Activated gamma-delta T cell treated with anti-CD3 and anti-CD28 coated beads, Interleukin-2, amount 50 U/mL, for 16 hours (primary cell): ENCODE measurements around the gene NCKIPSD.

Source experiments
- DNase-seq: peaks from one replicate; pipeline ENCODE4 v3.0.0-alpha.2; 2020; ENCODE audit warnings: low read depth

NCKIPSD gene

DNA sequence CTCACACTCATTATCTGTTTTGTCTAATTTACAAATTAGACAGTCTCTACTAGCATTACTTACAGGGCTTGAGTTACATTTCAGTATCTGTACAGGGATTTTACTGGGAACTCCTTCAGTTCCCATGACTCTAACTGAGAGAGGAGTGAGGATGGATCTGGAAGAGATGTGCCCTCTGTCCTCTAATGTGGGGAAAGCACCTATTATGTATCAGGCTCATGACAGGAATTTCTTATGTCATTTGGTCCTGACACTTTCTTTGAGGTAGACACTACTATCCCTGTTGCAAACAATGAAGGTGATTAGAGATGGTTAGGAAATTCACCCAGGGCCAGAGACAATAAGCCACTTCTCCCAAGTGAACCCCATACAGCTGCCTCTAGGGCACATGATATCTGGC, 10.9 kb upstream of the NCKIPSD start:
- no peak for DNase-seq

DNA sequence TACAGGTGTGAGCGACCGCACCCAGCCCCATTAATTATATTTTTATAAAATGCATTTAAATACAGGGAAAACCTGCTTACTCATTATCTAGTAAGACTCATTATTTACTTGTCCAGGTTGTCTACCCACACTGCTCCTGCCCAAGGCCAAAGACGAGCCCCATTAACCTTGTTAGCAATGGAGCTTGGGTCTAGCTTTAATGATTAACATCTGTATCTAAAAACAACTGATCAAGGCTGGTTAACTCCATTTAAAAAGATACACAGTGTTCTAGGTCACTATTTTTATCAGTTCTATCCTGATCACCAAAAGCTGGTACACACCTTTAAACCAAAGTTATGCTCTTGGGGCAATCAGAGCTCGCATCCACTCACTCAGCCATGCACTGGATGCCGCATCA, 10.4 kb upstream of the NCKIPSD start:
- DNase-seq = no peak

DNA sequence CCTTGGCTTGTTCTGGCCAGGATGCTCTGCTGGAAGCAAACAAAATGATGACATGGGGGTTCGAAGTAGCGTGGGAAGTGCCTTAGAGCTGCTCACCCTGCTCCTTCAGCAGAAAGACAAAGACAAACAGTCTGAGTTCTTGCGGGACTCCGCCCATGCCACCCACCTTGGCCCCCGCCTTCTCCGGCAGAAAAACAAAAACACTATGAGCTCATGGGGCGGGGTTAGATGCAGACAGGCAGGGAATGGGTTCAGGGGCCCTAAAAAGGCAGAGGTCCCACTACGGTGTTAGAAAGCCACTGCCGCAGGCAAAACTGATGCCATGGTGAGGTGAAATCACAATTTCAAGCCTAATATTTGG, 9.7 kb upstream of the NCKIPSD start:
- DNase-seq = no peak

DNA sequence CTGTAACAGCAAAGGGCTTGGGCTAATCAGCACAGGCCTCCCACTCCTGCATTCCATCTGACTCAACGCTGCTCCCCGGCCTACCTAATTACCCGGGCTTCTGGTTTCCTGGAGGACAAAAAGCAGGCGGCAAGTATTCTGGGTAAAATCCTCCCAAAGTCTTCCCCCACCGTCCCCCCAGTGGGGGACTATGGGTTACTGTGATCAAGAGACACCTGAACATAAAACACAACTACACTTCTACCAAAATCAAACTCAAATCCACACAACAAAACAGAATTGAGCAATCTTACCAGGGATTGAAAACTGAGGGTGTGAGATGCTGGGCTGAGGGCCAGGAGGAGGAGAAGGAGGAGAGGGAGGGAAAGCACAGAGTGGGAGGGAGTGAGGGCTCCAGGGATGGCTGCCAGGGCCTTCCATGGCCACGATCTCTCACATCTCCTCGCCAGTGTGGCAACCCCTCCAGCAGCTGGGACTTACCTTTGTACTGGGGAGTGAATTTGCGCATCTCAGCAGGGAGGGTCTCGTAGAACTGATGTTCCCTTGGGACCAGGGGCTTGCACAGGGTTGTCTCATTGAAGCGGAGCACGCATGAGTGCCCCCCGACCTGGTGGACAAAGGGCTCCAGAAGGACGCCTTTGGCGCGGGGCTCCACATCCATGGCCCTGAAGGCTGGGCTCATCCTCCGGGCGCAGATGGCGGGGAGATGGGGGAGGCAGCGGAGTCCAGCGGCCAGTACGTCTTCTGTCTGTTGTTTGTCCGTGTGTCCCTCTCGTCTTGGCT, 9.1 kb upstream of the NCKIPSD start:
- DNase-seq = no peak

DNA sequence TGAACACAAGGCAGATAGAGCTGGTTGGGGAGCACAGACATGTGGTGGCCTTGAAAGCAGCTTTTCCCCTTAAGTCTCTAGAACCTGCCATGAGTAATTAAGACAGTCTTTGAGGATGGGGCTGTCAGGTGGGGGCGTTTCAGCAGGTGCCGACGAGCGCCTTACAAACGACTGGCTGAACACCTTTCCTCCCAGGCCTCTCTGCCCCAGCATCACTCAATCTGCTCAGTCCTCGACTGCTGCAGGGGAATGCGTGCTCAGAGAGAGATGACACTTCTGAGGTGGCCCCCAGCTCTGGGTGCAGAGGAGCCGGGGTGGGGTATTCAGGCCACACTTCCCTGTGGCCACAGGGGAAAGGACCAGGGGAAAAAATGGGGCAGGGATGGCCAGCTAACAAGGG, 8.1 kb upstream of the NCKIPSD start:
- DNase-seq = no peak

DNA sequence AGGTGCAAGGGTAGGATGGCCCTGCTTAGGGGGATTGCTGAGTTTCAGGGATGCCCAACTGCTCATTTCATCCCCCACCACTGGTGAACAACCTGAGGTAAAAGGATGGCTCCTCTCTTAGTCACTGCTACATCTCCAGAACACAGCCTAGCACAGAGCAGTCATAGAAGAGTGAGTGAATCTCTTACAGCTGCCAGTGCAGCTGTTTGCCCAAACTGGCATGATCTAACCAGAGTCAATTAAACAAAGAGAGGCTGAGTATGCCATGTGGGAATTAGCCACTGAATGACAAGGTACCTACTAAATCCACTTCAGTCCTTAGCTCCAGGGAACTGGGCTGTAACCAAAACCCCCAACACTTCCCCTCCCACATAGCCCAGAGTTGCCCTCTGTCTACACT, 6.8 kb upstream of the NCKIPSD start:
- no peak for DNase-seq

DNA sequence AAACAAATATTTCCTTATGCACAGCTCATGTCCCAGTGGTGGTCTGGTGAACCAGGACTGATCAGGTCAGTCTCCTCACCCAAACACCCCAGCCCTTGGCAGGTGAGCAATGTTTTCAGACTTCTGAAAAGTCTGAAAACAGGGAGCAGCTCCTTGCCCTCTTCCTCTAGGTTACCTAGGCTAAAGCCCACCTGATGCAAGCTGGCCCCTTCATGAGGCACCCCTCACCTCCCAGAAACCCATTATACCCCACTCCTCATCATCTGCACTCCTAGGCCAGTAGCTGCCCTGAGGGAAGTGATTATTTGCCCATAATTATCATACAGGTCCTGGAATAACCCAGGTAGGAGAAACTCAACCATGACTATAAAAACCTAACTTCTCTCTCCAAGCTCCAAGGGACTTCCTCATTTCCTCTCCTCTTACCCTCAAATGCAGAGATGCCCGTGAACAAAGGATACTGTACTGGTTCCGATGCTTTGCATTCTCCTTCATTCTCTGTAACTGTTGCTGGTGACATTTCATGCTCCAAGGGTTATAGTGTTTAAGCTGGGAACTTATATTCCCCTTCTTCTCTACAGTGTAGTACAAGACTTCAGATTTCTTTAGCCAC, 5.2 kb upstream of the NCKIPSD start:
- DNase-seq = no peak

DNA sequence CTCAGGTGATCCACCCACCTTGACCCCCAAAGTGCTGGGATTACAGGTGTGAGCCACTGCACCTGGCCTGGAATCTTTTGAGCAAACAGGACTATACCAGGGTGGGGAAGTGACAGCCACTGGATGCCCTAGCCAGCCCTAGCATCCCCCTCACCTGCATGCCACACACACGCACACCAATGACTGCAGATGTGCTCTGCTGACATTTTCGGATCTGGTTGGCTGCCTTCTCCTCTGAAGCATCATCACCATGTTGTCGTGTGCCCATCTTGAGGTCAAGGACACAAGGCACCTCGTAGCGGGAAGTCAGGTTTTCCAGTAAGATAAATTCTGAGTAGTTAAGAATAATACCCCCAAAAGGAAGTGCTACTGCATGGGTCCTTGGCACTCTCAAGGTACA, 3.7 kb upstream of the NCKIPSD start:
- no peak for DNase-seq

DNA sequence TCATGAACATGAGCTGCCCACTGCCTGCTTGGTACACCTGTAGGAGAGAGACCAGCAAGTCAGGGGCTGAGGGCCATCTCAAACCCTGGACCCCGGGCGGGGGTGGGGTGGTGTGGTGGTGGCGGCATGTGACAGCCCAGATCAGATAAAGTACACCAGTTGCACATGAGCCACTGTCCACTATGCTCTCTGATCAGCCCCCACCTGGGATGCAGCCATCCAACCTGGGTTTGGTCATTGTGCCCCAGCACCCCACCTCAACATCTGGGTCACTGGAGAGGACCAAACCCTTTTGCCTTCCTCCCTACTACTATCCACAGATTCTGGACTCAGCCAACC, 3.0 kb upstream of the NCKIPSD start:
- DNase-seq = no peak

DNA sequence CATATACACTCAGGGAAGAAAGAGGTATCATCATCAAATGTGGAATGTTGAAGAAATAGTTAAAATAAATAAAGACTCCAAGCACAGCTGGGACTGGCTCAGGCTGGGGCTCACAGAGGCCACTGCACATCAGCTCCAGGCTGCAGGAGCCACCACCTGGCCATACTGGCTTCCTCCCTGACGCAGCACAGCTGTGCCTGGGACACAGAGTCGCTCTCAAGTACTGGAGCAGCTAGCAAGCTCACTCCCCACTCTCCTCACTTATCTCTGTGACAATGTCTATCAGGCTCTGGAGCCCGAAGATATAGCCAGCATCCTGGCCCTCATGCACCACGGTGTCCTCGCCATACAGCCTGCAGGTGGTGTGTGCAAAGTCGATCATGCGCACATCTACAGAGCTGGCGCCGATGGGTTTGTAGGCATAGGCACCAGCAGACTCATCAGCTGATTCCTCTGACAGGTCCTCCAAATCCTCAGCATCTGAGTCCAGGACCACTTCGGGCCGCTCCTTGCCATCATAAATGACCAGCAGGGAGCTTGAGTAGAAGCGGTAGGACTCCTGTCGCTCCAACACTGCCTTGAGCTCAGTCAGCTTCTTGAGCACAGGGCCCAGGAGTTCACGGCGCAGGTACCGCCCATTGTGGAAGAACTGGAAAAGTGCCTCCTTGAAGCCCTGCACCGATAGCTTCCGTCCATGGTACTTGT, 2.5 kb upstream of the NCKIPSD start:
- DNase-seq = no peak

DNA sequence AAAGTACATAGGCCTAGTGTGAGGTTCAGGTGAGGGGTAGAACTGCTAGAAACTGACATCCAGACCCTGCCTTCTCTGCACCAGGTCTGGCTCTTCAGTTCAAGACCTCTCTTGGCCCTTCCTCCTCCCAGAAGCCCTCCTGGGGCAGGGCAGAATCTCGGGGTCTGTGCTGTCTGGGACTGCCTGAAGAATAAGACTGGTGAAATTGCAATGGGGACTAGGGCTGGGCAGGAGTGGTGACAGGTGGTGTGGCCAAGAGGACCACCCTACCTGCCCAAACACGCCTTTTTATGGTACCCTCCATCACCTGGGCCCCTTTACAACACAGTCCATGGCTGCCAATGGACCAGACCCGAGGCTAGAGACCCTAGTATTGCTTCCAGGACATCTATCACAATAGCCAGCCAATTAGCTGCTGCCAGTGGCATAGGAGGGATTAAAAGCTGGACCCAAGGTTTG, 1.5 kb upstream of the NCKIPSD start:
- DNase-seq = no peak

DNA sequence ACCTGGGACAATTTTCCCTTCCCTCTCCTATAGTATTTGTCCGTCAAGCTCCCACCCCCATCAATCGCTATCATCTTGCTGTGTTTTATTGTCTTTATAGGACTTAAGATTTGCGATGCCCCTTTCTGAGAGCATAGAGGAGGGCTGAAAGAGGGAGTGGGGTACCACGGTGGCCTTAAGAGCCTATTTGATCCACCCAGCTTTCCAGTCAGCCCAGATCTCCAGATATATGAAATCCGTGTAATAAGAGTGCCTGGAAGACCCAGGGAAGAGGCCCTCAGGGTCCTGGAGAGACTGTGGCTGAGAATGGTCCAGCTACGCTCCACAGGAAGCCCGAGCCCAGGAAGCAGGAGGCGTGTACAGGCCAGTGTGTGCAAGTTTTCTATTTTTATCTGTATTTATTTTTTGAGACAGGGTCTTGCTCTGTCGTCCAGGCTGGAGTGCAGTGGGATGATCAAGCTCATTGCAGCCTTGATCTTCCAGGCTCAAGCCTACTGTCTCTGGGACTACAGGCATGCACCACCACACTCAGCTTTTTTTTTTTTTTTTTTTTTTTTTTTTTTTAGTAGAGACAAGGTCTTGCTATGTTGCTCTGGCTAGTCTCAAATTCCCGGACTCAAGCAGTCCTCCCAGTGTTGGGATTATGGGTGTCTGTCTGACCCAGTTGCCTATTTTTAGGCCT, 964 bp upstream of the NCKIPSD start:
- no peak for DNase-seq

DNA sequence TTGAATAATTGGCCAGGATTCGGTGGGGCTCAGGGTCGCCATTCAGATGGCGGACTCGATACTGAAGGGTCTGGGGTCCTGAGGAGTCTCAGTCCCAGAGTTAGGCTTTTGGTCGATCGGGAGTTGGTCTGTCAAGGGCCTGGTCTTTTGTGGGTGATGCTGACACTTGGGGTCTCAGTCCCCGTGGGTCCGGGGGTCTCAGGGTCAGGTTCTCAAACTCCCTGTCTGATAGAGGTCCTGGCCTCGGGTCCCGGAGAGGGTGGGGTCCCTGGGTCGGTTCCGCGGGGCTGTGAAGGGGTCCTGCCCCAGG, 467 bp downstream of the NCKIPSD start:
- no peak for DNase-seq

DNA sequence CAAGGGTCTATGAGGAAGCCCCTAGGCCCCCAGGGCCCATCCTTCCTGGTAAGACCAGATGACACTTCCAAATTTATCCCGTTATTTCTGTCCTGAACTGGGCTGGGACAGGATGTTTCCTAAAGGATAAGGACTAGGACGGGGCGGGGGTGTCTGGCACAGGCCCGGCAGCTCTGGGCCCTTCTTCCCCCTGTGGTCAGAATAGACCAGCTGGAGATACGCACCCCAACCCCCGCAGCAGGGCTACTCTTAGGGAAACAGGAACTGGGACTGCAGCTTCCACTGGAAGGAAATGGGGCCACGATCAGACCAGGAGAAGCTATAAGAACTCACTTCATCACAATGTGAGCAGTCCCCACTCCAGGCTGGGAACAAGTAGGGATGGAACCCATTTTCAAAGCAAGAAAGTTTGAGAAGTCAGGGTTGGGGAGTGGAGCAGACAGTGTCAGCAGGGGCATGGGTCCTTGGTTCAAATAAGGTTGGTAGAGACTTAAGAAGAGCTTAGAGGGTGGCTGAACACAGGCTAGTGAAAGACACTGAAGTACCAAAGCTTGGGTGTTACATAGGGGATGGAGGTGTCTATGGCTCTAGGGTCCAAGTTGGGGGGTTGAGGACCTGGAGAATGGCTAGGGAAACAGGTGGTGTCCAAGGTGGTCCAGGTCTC, 1.1 kb downstream of the NCKIPSD start:
- no peak for DNase-seq

DNA sequence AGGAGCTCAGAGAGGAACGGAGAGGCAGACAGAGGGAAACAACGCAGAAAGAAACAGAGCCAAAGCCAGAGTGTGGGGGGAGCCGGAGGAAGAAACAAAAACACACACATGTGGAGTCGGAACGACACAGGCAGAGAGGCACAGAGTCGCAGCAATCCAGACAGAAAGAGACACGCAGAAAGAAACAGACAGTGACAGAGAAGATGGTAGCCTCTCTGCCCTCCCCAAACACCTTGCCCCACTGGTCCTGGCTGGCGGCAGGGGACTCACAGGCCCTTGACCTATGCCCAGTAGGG, 1.7 kb downstream of the NCKIPSD start:
- no peak for DNase-seq

DNA sequence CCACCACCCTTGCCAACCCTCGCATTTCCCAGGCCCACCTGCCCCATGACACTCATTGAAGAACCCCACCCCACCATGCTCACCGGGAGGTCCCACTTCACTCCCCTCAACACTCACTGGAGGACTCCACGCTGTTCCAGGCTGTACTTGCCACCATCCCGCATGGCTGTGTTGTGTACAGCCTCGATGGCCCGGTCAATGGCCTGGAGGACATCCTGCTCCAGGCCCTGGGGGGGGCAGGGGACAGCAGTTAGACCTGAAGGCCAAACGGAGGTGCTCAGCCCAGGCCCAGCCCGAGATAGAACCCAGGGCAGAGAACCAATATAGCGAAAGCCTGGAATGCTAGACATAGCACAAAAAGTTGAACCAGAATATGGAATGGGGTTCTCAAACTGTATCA, 2.9 kb downstream of the NCKIPSD start:
- DNase-seq = no peak

DNA sequence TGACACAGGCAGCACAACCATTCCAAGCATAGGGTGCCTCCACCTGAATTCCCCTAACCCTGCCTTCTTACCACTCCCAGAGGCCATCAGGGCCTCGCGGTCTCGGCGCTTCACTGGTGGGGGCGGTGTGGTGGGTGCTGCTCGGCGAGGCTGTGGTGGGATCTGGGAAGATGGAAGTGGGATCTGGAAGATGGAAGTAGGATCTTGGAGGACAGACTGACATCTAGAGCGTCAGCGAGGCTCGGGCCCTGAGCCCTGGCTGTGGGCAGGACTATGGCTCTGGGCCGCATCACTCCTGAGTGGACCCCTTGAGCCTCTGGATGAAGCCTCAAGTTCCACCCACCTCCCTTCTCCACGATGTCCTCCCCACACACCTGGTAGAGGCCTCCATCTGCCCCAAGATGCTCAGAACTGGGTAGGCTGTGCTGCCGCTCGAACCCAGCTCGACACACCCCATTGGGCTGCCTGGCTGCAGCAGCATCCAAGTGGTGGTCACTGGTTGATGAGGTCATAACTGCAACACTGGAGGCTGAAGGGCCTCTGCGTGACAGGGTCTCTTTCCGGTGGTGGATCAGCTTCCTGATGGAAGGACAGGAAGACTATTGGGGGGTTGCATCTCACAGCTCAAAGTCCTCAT, 3.6 kb downstream of the NCKIPSD start:
- no peak for DNase-seq

DNA sequence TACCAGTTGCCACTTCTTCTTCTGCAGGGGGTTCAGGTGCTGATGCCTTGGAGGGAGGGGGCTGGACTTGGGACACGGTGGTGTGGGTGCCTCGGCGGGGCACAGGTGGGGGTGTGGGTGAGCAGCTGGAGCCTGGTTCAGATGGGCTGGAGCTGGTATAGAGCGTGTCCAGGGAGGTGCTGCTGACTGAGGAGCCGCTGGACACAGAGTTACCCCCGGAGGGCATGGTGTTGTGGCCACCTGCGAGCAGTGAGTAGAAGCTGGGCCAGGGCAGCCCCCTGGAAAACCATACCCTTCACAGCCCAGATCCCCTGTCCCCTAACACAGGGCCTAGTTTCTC, 4.2 kb downstream of the NCKIPSD start:
- no peak for DNase-seq

DNA sequence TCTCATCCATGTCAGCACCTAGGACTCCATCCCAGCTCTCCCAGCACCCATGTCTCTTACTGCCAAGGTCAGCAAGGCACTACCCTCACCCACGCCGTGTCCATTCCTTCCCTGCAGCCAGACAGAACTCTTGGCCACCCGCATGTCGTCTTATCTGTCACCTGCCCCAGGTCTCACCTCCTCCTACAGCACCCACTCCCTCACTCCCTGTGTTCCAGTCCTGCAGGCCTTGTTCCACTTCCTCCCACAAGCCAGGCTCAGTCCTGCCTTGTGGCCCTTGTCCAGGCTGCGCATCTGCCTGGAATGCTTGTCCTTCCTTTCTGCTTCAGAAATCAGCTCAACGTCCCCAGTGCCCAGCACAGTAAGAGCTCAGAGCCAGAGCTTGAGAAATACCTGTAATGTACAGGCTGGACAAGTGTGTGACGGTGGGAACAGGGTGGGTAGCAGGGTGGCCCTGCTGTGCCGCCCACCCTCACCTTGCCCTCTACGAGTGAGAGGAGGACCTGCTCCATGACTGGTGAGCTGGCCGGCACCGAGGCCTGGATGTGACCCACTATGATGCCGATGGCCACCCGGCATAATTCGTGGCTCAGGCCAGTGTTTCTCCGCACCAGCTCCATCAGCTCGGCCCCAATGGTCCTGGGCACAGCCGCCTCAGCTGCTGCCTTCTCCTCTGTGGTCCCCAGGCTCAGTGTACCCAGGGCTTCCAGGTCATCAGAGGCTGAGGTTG, 4.7 kb downstream of the NCKIPSD start:
- DNase-seq = no peak

DNA sequence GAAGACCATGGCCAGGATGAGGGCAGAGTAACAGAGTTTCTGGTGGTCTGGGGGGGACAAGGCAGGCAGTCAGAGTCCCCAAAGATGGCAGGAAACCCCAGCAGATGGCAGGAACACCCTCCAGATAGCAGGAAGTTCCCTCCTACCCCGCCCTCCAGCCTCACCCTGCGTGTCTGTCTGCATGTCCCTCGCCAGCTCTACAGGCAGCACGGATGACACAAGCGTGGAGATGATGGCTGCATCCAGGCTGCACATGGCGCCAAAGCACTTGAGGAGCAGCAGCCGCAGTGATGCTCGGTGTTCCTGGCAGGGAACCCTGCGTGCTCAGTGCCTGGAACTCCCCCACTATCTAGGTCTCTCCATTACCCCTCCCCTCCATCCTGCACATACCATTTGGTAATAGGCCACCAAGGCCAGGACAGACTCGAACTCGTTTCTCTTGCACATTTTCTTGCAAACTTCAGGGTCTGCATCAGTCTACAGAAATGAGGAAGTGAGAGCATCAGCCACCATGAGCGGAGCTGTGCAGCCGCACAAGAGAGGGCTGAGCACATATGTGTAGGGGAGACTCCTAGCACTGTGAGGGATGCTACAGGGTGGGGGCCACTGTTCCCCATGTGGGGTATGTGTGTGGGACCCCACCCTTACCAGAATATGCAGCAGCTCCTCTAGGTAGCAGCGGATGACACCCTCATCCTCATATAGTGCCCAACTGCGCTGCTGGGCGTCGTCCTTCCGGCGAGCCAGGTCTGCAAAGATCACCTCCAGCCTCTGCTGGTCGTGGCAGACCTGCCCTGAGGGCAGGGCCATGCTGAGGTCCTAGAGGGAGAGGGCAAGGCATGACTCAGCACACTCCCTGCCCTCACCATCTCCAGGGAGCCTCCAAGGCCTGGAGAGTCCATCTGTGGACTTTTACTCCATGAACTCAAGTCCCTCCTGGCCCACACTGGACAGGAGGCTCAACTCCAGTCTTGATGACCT, 6.0 kb downstream of the NCKIPSD start:
- no peak for DNase-seq
